HEK293 (cell line): Measurements from ENCODE around the gene HSP90AA1.

ENCODE experiments used
- CTCF ChIA-PET: fragments of 350-600 bp; formaldehyde crosslinking; extraction: SDS; loops from one replicate; lab custom pipeline; 2021; ENCODE audit warnings: antibody characterized with exemption; lab: Yijun Ruan, JAX
- POLR2A ChIA-PET: fragments of 300-600 bp; formaldehyde crosslinking; extraction: SDS; loops from one replicate; lab custom pipeline; 2020; ENCODE audit warnings: antibody characterized with exemption, inconsistent platforms; lab: Yijun Ruan, JAX
- H3K27ac ChIP-seq: fragments of 200-500 bp; sonication (Bioruptor generic); 2 replicates; pipeline ENCODE4 v1.5.1; 2014; ENCODE audit warnings: low read depth, low read length, control low read depth, inconsistent platforms; ENCODE audit errors: extremely low read depth
- H3K36me3 ChIP-seq, 2 experiments: fragments of 200-500 bp in 1 of 2; sonication (Bioruptor generic) in 1 of 2; 1 replicate in 1 of 2; 2 replicates in 1 of 2; pipeline ENCODE4 v1.5.1; 2014 to 2017; ENCODE audit warnings: inconsistent platforms in 2 of 2, low read length in 2 of 2; ENCODE audit not compliant: control insufficient read depth in 2 of 2, insufficient read depth in 1 of 2
- H3K4me1 ChIP-seq: fragments of 200-500 bp; sonication (Bioruptor generic); 2 replicates; pipeline ENCODE4 v1.5.1; 2014; ENCODE audit warnings: mild to moderate bottlenecking, low read length, inconsistent platforms; ENCODE audit not compliant: control insufficient read depth, insufficient read depth
- H3K4me3 ChIP-seq: 2 replicates; pipeline ENCODE4 v1.5.1; 2011; ENCODE audit warnings: low read depth, mild to moderate bottlenecking, control low read depth, low read length, moderate library complexity
- H3K9me3 ChIP-seq: fragments of 200-500 bp; sonication (Bioruptor generic); 2 replicates; pipeline ENCODE4 v1.5.1; 2014; ENCODE audit warnings: low read depth, low read length, inconsistent platforms; ENCODE audit not compliant: control insufficient read depth, insufficient read depth
- ATF2 ChIP-seq: fragments of 450-650 bp; formaldehyde crosslinking; IDR thresholded peaks from 2 replicates; pipeline ENCODE4 v1.5.1; 2016; ENCODE audit warnings: missing biosample characterization, missing genetic modification characterization, low read depth
- EGR2 ChIP-seq: fragments of 450-650 bp; formaldehyde crosslinking; IDR thresholded peaks from 2 replicates; pipeline ENCODE4 v1.5.1; 2016; ENCODE audit warnings: low read depth, missing biosample characterization, missing genetic modification characterization
- OVOL3 ChIP-seq: fragments of 450-650 bp; formaldehyde crosslinking; IDR thresholded peaks from 2 replicates; pipeline ENCODE4 v1.5.1; 2016; ENCODE audit warnings: missing biosample characterization, missing genetic modification characterization
- PBX3 ChIP-seq: sonication (generic); formaldehyde crosslinking; IDR thresholded peaks from 2 replicates; pipeline ENCODE4 v1.8.1; 2022; ENCODE audit warnings: mild to moderate bottlenecking, moderate library complexity, missing genetic modification reagents
- SALL2 ChIP-seq: fragments of 450-650 bp; formaldehyde crosslinking; IDR thresholded peaks from 2 replicates; pipeline ENCODE4 v1.5.0; 2017; ENCODE audit warnings: missing biosample characterization, mild to moderate bottlenecking, missing genetic modification characterization, borderline replicate concordance
- SP2 ChIP-seq: fragments of 450-650 bp; formaldehyde crosslinking; IDR thresholded peaks from 2 replicates; pipeline ENCODE4 v1.5.1; 2016; ENCODE audit warnings: missing biosample characterization, missing genetic modification characterization
- TRIM28 ChIP-seq: IDR thresholded peaks from 2 replicates; pipeline ENCODE4 v1.6.1; 2011; ENCODE audit warnings: low read length, control low read depth, borderline replicate concordance
- ZFHX2 ChIP-seq: fragments of 450-650 bp; formaldehyde crosslinking; conservative IDR thresholded peaks from 2 replicates; pipeline ENCODE4 v1.5.1; 2016; ENCODE audit warnings: missing biosample characterization, missing genetic modification characterization
- ZNF19 ChIP-seq: fragments of 450-650 bp; formaldehyde crosslinking; IDR thresholded peaks from 2 replicates; pipeline ENCODE4; 2016; ENCODE audit warnings: missing biosample characterization, missing genetic modification characterization, low read depth
- ZNF23 ChIP-seq: fragments of 450-650 bp; formaldehyde crosslinking; IDR thresholded peaks from 2 replicates; pipeline ENCODE4 v1.5.1; 2016; ENCODE audit warnings: missing biosample characterization, missing genetic modification characterization, borderline replicate concordance
- ZNF280C ChIP-seq: fragments of 450-650 bp; formaldehyde crosslinking; IDR thresholded peaks from 2 replicates; pipeline ENCODE4 v1.5.1; 2016; ENCODE audit warnings: missing biosample characterization, missing genetic modification characterization
- ZNF398 ChIP-seq: fragments of 450-650 bp; formaldehyde crosslinking; IDR thresholded peaks from 2 replicates; pipeline ENCODE4 v1.5.1; 2017; ENCODE audit warnings: missing biosample characterization, missing genetic modification characterization
- ZNF449 ChIP-seq: fragments of 450-650 bp; formaldehyde crosslinking; IDR thresholded peaks from 2 replicates; pipeline ENCODE4 v1.5.1; 2017; ENCODE audit warnings: missing biosample characterization, mild to moderate bottlenecking, missing genetic modification characterization, moderate library complexity
- ZNF585B ChIP-seq: fragments of 450-650 bp; formaldehyde crosslinking; IDR thresholded peaks from 2 replicates; pipeline ENCODE4 v1.5.1; 2016; ENCODE audit warnings: missing biosample characterization, missing genetic modification characterization
- ZNF623 ChIP-seq: fragments of 450-650 bp; formaldehyde crosslinking; IDR thresholded peaks from 2 replicates; pipeline ENCODE4 v1.5.1; 2016; ENCODE audit warnings: missing biosample characterization, missing genetic modification characterization
- ZNF768 ChIP-seq: fragments of 450-650 bp; formaldehyde crosslinking; IDR thresholded peaks from 2 replicates; pipeline ENCODE4 v1.5.1; 2018; ENCODE audit warnings: missing biosample characterization, mild to moderate bottlenecking, missing genetic modification characterization

HSP90AA1 gene

GRCh38 chr14:102052522-102052921 lies 34.3 kb downstream of the HSP90AA1 start (continued):
- no peak for TF ChIP-seq ATF2

- ChIA-PET POLR2A (no interaction called here), CTCF (interaction anchor here (0.7 to 1.2 kb wide), 2 partner anchors 16 to 89 kb away, joined by 3 to 4 read pairs; no protein-coding TSS in a partner anchor)
- peaks cover 36 to 72% of the 10 kb centered on the region in 2 experiments for H3K36me3 ChIP-seq
These were observed 36.2 kb downstream of the HSP90AA1 start for GRCh38 chr14:102050625-102051024.

GRCh38 chr14:102050026-102050405 lies 36.8 kb downstream of the HSP90AA1 start:
- ChIA-PET CTCF (interaction anchor here (0.7 to 1.5 kb wide), 4 partner anchors 17 to 90 kb away, joined by 3 to 5 read pairs (median 4); no protein-coding TSS in a partner anchor), POLR2A (no interaction called here)
- Histone ChIP-seq H3K9me3 (no peaks in the 10 kb centered on the region), H3K4me1 (no peaks in the 10 kb centered on the region; the same call in 1 of the 2 replicates), H3K4me3 (no peak overlapping the region), H3K27ac (no peak overlapping the region), H3K36me3 (peaks cover 40 to 75% of the 10 kb centered on the region in 2 experiments)
- TF ChIP-seq ZNF585B (no peak), SALL2 (tag by site-specific recombination) (no peak), ZNF398 (no peak), ZNF280C (tag by site-specific recombination) (no peak), ZNF623 (tag by site-specific recombination) (no peak)

More at GRCh38 chr14:102050625-102051024, 36.2 kb downstream of the HSP90AA1 start:
- Histone ChIP-seq H3K4me3 (no peak overlapping the region), H3K27ac (no peak overlapping the region), H3K9me3 (no peaks in the 10 kb centered on the region), H3K4me1 (no peaks in the 10 kb centered on the region; the same call in 1 of the 2 replicates)
- TF ChIP-seq ZNF23 (no peak), SP2 (tag by site-specific recombination) (0 out of 2 replicates have a peak, but pooled peaks have one; percentile 6)

GRCh38 chr14:102049258-102050025 lies 37.4 kb downstream of the HSP90AA1 start:
- Histone ChIP-seq H3K4me1 (no peaks in the 10 kb centered on the region; the same call in 1 of the 2 replicates), H3K9me3 (no peaks in the 10 kb centered on the region), H3K36me3 (peaks cover 45 to 81% of the 10 kb centered on the region in 2 experiments), H3K27ac (0 out of 2 replicates have a peak overlapping the region, but pooled peaks have one; percentile 9), H3K4me3 (no peak overlapping the region)
- TF ChIP-seq ZNF23 (no peak), ZNF449 (tag by site-specific recombination) (no peak), ZFHX2 (peak; percentile 60), ZNF19 (tag by site-specific recombination) (no peak), ZNF768 (tag by site-specific recombination) (no peak), TRIM28 (no peak), PBX3 (CRISPR knock-in tag) (0 out of 2 replicates have a peak, but pooled peaks have one; percentile 25), OVOL3 (tag by site-specific recombination) (no peak), EGR2 (tag by site-specific recombination) (peak; percentile 62)
- ChIA-PET CTCF (interaction anchor here (0.6 to 1.5 kb wide), 4 partner anchors 47 to 264 kb away, joined by 3 to 5 read pairs (median 3); no protein-coding TSS in a partner anchor), POLR2A (no interaction called here)
